DMS 273 (cell line): Measurements from ENCODE around the gene SCAP.
"Not testable (repeated sequence)": the region's sequence is repeated elsewhere in the genome, so short reads cannot be mapped to it uniquely, and the experiment has no call there.

ENCODE experiments used
- DNase-seq: peaks from one replicate; lab custom pipeline; 2025; ENCODE audit not compliant: unreplicated experiment; lab: John Stamatoyannopoulos, UW

SCAP gene

DNA sequence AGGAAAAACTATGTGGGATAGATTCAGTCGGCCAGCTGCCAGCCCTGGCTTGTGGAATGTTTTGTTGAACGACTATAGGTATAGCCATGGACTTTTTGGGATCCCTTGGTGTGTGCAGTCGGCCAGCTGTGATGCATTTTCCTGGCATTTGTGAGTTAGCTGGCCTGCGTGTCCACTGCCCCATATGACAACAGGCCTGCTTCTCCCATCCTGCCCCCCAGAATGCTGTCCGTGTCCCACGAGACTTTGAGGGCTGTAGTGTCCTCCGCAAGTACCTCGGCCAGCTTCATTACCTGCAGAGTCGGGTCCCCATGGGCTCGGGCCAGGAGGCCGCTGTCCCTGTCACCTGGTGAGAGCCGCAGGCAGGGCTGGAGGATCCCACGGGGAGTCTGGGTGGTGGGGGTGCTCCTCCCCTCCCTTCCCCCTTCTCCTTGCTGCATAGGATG lies 71.3 kb downstream of the SCAP start:
- DNase-seq, result no peak

GRCh38 chr3:47399531-47400270 lies 76.0 kb downstream of the SCAP start:
- no peak for DNase-seq

DNA sequence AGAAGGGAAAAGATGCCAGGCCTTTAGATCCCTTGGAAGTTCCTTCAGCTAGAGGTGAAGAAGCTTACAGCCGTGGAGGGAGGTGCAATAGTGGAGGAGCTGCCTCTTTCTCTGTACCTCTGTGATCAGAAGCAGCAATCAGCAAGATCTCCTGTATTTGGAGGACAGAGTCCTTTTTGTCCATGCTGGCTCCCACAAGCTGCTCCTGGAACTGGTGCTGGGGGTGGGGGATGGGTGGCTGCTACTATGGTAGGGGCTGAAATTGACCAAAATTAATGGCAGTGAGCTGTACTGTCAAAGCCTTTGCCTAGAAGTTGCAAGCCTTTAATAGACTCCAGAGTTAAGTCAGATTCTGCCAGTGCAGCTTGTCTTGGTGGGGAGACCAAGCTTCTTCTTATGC lies 76.7 kb downstream of the SCAP start:
- no peak for DNase-seq

- DNase-seq, result no peak
Measured at GRCh38 chr3:47398228-47398627, 77.5 kb downstream of the SCAP start.

- peak; percentile 74 for DNase-seq
Measured at GRCh38 chr3:47394881-47395280, 80.9 kb downstream of the SCAP start.

DNA sequence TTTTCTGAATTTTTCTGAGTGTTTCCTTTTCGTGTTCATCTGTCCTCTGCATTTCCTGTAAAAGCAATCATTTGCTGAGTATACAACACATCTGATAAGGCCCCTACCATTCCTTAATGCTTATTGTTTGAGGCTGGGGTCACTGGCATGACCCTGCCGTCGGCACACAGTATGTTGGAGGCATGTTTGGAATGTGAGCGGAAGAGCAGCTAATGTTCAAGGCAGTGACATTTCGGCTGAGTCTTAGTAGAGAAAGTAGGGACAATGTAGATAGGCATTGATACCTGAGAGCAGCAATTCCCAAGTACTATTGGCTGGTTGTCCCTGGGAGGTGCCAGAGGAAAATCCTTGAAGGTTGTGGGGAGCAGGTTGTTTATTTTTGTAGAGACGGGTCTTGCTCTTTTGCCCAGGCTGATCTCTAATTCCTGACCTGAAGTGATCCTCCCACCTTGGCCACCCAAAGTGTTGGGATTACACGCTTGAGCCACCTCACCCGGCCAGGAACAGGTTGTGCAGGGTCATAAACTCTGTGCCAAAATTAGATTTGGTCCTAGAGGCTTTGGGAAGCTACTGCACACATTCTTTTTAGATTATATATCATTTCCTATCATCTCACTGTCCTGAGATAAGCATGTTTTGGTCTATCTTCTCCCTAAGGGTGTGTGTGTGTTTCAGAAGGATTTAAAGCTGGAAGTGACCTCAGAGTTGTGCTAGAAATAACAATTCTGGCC lies 81.4 kb downstream of the SCAP start:
- peak; percentile 31 for DNase-seq

GRCh38 chr3:47392933-47393332 lies 82.8 kb downstream of the SCAP start:
- no peak for DNase-seq

DNA sequence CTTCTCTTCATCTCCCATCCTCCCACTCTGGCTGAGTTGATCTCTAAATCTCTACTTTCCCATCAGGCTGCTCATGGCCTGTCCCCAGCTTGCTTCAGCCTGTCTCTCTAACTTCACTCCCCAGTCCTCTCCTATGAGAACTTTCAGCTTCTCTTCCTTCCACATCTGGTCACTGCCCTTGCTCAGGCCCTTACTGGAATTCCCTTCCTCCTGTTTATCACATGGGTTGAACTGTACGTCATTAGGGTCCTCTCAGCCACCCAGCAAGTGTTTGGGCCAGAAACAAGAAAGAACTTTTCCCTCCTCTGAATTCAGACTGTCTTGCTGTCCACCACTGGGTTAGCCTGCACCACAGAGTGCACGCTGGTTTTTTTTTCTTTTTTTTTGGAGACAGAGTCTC lies 89.9 kb downstream of the SCAP start:
- DNase-seq, result no peak

DNA sequence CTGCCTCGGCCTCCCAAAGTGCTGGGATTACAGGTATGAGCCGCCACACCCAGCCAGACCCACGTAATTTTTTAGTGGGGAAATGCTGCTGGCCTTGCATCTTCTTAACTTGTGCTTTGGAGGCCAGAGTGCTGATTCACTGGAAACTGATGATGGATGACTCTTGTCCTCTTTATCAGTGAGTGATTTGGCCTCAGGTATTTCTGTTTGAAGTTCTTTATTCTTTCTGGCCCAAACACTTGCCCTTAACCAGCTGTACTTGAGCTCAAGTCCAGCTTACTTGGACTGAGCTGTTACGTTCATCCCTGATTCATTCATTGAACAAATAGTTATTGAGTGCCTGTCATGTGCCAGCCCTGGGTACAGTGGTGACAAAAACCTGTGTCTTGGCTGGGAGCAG lies 90.7 kb downstream of the SCAP start:
- no peak for DNase-seq

DNA sequence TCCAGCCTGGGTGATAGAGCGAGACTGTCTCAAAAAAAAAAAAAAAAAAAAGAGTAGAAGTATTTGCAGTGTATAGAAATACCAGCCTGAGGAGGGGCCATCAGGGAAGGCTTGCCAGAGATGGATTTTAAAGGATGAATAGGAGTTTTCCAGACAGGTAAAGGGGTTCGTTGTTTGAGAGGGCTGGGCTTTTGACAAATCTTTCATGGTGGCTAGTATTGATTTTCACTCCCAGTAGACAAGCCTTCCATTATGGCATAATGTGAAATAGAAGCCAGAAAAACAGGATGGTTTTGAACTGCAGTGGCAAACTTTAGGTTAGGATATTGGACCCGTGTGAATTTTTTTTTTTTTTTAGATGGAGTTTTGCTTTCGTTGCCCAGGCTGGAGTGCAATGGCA lies 91.3 kb downstream of the SCAP start:
- no peak for DNase-seq

- peak; percentile 87 for DNase-seq
Measured at GRCh38 chr3:47381317-47382157, 94.2 kb downstream of the SCAP start.

- peak; percentile 98 for DNase-seq
Measured at GRCh38 chr3:47380601-47381316, 95.0 kb downstream of the SCAP start, which contains the start of gene PTPN23. TSS of gene PTPN23 (plus strand) at chr3:47381021. CDS start at chr3:47381097, 76 bp downstream.

DNA sequence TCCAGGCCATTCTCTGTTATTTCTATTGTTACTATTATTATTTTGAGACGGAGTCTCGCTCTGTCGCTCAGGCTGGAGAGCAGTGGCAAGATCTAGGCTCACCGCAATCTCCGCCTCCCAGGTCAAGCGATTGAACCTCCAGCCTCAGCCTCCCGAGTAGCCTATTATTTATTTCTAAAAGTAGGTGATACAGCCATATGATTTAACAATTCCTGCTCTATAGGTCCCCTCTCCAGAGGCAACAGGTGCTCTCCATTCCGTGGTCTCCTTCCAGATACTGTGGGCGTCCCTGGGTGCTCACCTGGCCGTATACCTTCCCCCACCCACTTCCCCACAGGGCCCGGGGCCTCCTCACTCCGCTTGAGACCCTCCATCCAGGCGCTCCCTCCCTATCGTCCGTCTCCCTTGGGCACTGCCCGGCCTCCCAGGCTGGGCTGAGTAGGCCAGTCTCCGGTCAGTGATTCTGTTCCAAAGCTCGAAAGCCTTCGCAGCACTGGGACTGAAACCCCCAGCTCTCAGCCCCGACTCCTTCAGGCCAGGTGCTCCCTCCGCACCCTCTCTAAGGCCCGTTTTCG lies 95.6 kb downstream of the SCAP start:
- DNase-seq, result no peak

DNA sequence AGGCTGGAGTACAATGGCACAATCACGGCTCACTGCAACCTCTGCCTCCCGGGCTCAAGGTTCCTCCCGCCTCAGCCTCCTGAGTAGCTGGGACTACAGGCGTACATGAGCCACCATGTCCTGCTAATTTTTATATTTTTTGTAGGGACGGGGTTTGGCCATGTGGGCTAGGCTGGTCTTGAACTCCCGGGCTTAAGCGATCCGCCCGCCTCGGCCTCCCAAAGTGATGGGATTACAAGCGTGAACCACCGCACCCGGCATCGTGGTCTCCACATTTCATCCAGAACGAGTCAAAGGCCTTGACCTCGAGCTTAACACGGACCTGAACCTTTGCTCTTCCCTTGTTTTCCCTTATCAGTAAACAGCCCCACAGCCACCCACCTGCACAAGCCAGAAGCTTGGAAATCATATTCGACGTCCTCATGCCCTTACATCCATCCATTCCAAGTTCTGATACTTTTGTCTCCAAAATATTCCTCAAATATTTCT lies 96.3 kb downstream of the SCAP start:
- DNase-seq, result no peak

GRCh38 chr3:47378869-47379268 lies 96.9 kb downstream of the SCAP start:
- no peak for DNase-seq

DNA sequence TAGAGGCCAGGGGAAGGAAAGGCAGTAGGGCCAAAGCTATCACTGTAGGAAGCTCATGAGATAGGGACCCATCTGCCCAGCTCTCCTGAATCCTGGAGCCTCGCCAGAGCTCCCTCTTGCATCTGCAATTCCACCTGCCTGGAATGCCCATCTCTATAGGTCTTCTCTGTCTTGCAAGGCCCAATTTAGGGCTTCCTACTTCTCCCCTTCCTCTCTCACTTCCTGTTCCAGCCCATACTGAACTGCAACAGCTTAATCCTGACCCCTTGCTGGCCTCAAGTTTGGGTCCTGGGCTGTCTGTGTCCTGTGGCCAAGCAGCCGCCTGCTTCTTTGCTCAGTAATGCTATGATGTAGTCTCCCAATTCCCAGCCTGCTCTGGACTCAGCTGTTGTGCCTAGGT lies 98.6 kb downstream of the SCAP start:
- peak; percentile 10 for DNase-seq

GRCh38 chr3:47376393-47376792 lies 99.3 kb downstream of the SCAP start:
- no peak for DNase-seq

DNA sequence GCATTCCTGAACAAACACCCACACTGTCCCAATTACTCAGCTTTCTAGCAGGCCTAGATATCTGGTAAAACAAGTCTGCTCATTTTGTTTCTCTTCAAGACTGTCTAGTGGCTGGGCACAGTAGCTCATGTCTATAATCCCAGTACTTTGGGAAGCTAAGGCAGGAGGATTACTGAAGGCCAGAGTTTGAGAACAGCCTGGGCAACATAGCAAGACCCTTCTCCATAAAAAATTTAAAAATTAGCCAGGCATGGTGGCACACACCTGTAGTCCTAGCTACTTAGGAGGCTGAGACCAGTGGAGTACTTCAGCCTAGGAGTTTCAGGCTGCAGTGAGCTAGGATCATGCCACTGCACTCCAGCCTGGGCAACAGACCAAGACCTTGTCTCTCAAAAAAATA lies 101.2 kb downstream of the SCAP start:
- no peak for DNase-seq

DNA sequence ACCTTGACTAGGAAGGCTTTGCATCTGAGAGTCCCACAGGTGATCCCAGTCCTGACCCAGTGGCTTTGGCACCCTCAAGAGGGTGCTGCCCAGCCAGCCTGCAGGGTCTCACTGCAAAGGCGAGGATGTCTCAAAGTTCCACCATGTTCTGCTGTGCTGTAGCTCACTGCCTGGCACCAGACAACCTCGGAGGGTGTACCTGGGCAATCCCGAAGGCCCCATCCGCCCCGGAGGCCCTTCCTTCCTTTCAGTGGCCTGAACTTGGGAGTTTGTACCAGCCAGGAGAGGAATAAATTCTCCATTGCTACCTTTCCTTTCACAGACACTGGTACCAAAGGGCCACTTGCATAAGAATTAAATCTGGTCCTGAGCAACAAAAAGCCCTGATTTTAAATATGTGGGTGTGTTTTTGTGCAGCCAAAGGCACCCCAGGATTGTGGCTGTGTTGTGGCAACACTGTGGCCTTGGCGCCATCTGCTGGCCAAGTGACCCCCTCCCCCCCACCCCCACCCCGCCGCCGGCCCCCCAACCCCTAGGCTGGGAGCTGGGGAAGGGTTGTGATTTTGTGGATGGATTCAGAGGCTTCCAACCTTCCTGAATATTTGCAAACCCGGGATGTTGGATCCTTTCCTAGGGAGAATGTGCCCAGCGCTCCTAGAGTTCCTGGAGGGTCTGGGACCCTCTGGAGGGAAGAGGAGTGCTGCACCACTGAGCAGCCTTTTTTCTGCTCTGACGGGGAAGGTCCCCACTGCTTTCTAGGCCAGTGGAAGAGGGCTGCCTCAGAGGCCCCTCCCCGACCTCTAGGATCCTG lies 104.6 kb downstream of the SCAP start:
- peak; percentile 34 for DNase-seq

DNA sequence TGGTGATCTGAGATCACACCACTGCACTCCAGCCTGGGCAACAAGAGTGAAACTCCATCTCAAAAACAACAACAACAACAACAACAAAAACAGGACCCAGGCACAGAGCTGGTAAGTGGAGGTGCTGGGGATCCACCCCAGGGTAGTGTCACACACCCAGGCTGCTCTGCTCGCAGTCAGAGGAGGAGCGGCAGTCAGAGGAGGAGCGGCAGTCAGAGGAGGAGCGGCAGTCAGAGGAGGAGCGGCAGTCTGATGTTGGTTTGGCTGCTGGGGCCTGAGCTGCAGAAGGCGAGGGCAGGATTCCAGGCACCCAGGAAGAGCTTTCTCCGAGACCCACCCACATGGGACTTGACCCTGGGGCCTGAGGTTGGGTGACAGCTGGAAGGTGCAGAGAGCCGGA lies 105.7 kb downstream of the SCAP start:
- DNase-seq, result not testable (repeated sequence)
